K562 (cell line): ENCODE measurements around the gene ZNF587. TPM values are rescaled to one million over a fixed set of nuclear protein-coding genes. Genes with fewer than 3 reads are reported as not detected.

ENCODE experiments used
- CTCF ChIP-seq, 3 experiments: IDR thresholded peaks in 2 of 3; conservative IDR thresholded peaks in 1 of 3; 2 replicates each; pipeline ENCODE4 v1.5.1; 2011 to 2012; ENCODE audit warnings: low read length in 3 of 3, mild to moderate bottlenecking in 3 of 3, control low read depth in 2 of 3, improper control_type of control experiment in 1 of 3, inconsistent platforms in 1 of 3, low read depth in 1 of 3, mixed read lengths in 1 of 3, moderate library complexity in 1 of 3; ENCODE audit not compliant: insufficient read depth in 2 of 3
- HDAC1 ChIP-seq, 2 experiments: fragments of 450-650 bp; IDR thresholded peaks; 2 replicates each; pipeline ENCODE4 v1.6.1; 2016 to 2017; ENCODE audit warnings: inconsistent platforms in 1 of 2, mild to moderate bottlenecking in 1 of 2, moderate library complexity in 1 of 2
- HDGF ChIP-seq: fragments of 450-650 bp; IDR thresholded peaks from 2 replicates; pipeline ENCODE4 v1.6.1; 2016
- MGA ChIP-seq: fragments of 450-650 bp; IDR thresholded peaks from 2 replicates; pipeline ENCODE4 v1.6.1; 2016; ENCODE audit warnings: mild to moderate bottlenecking, moderate library complexity
- NUFIP1 ChIP-seq: fragments of 450-650 bp; IDR thresholded peaks from 2 replicates; pipeline ENCODE4 v1.6.1; 2018; ENCODE audit not compliant: partially characterized antibody
- PHTF2 ChIP-seq: fragments of 250-450 bp; sonication (Bioruptor Pico); IDR thresholded peaks from 2 replicates; pipeline ENCODE4 v1.5.0; 2021; ENCODE audit warnings: mild to moderate bottlenecking
- POLR2G ChIP-seq: fragments of 200-400 bp; formaldehyde crosslinking; IDR thresholded peaks from 2 replicates; pipeline ENCODE4 v1.6.1; 2017; ENCODE audit warnings: low read depth, mild to moderate bottlenecking, antibody characterized with exemption, low read length, moderate library complexity
- RBM22 ChIP-seq: fragments of 200-400 bp; formaldehyde crosslinking; IDR thresholded peaks from 2 replicates; pipeline ENCODE4 v1.6.1; 2018; ENCODE audit warnings: low read length, low read depth; ENCODE audit not compliant: poor library complexity, severe bottlenecking
- TAF15 ChIP-seq: fragments of 200-400 bp; formaldehyde crosslinking; IDR thresholded peaks from 2 replicates; pipeline ENCODE4 v1.6.1; 2017; ENCODE audit warnings: mild to moderate bottlenecking, low read depth, low read length, moderate library complexity
- TFAM ChIP-seq: fragments of 250-450 bp; sonication (Bioruptor Pico); conservative IDR thresholded peaks from 2 replicates; pipeline ENCODE4 v1.5.0; 2021; ENCODE audit warnings: mild to moderate bottlenecking, moderate library complexity
- ZC3H8 ChIP-seq: fragments of 450-650 bp; IDR thresholded peaks from 2 replicates; pipeline ENCODE4 v1.6.1; 2017
- ZNF316 ChIP-seq: fragments of 450-650 bp; IDR thresholded peaks from 2 replicates; pipeline ENCODE4 v1.6.1; 2016
- ZNF347 ChIP-seq: fragments of 450-650 bp; formaldehyde crosslinking; IDR thresholded peaks from 2 replicates; pipeline ENCODE4 v1.4.0; 2020; ENCODE audit warnings: low read depth, mild to moderate bottlenecking, moderate library complexity
- ZNF717 ChIP-seq: fragments of 250-450 bp; sonication (Bioruptor Pico); IDR thresholded peaks from 2 replicates; pipeline ENCODE4 v1.5.0; 2021
- polyA plus RNA-seq, 8 experiments: library from polyadenylated mRNA; depleted of rRNA in 4 of 8; stranded (reverse) in 5 of 8; unstranded in 3 of 8; fragments of >200 nt; fragmentation: Nextera tagmentation in 2 of 8; fragmentation: Illumina TruSeq in 1 of 8; extraction: Ambion mirVana in 2 of 8; extraction: Trizol in 1 of 8; gene quantifications; 2 replicates each; pipeline versions ENCODE4 v1.2.1 to v1.2.3, GENCODE V29; 2011 to 2014; ENCODE audit warnings: inconsistent platforms in 1 of 8, missing spikeins in 1 of 8
- total RNA-seq, 7 experiments: library from RNA; depleted of rRNA in 6 of 7; stranded (reverse); fragments of >200 nt in 6 of 7; fragmentation: Illumina TruSeq in 2 of 7; extraction: Trizol in 2 of 7; gene quantifications; 2 replicates each; pipeline versions ENCODE4 v1.2.1 to v1.2.3, GENCODE V29; 2011 to 2021; ENCODE audit warnings: low replicate concordance in 1 of 7
- TF ChIP-seq, protein P1 (sequence below): sonication (generic); formaldehyde crosslinking; IDR thresholded peaks from 2 replicates; pipeline ENCODE4 v1.9.0; 2022; ENCODE audit warnings: mild to moderate bottlenecking, missing genetic modification reagents

ZNF587 gene
- total and polyA plus RNA-seq, 9 of the 15 experiments (the other 6 are each of a cell fraction or from before 2014, with no cell fraction given) = 3.2 to 42.0 (median 24.9) TPM

DNA sequence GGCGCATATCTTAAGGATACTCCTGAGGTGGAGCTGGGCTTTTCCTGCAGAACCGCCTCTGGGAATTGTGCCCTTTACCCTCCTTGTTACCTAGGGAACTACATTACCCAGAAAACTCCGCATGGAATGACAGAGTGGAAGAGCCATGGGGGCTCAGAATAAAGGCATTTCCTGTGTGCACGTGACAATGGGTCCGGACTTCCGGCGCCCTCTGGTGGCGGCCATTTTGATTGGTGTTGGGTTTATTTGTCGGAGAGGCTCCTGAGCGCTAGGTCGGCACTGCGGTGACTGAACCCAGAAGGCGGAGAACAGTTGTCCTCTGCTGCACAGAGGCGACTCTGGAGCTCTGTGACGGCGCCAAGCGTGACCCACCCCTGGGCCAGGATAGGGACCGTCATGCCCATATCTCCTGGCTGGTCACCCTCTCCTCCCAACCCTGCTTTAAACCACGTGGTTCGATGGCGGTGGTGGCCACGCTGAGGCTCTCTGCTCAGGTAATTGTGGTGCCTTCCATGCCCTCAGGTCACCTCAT, 19.5 kb upstream of the ZNF587 start, which contains the start of gene ZNF587B (continued):
- TF ChIP-seq MGA (no peak), TAF15 (no peak), CTCF (IDR thresholded peaks at IDR 0.05 in 2 of 3, conservative IDR thresholded peaks at IDR 0.05 in 1 of 3; ENCODE audit: insufficient read depth in 2 of 3, low read depth in 1 of 3, low read length in 3 of 3) (peak; percentile 50 to 63 (median 55)), POLR2G (peak; percentile 32; the same call in 1 of the 2 replicates), RBM22 (no peak), ZNF717 (CRISPR knock-in tag) (no peak), HDGF (no peak), TFAM (no peak), ZNF347 (CRISPR knock-in tag) (no peak), NUFIP1 (no peak), HDAC1 (IDR thresholded peaks at IDR 0.05) (no peak), ZNF316 (peak; percentile 35), PHTF2 (CRISPR knock-in tag) (no peak), ZC3H8 (no peak)
- TF ChIP-seq, protein P1, sequence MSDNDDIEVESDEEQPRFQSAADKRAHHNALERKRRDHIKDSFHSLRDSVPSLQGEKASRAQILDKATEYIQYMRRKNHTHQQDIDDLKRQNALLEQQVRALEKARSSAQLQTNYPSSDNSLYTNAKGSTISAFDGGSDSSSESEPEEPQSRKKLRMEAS (CRISPR knock-in tag) = no peak
